Ishikawa (cell line): ENCODE results near the gene RPL9.
A peak's percentile ranks its signal among the peaks of the same experiment; 100 is the strongest.

Source experiments
- CEBPB ChIP-seq: IDR thresholded peaks from 2 replicates; pipeline ENCODE4 v1.6.1; 2012
- CREB1 ChIP-seq: IDR thresholded peaks from 2 replicates; pipeline ENCODE4 v1.6.1; 2012; ENCODE audit warnings: low read depth
- EGR1 ChIP-seq: IDR thresholded peaks from 2 replicates; pipeline ENCODE4 v1.6.1; 2012
- EP300 ChIP-seq: IDR thresholded peaks from 2 replicates; pipeline ENCODE4 v1.6.1; 2012; ENCODE audit warnings: borderline replicate concordance
- FOXM1 ChIP-seq: IDR thresholded peaks from 2 replicates; pipeline ENCODE4 v1.6.1; 2012; ENCODE audit warnings: low read depth, borderline replicate concordance
- NFIC ChIP-seq: IDR thresholded peaks from 2 replicates; pipeline ENCODE4 v1.6.1; 2012
- RAD21 ChIP-seq: IDR thresholded peaks from 2 replicates; pipeline ENCODE4 v1.6.1; 2012; ENCODE audit warnings: low read depth
- REST ChIP-seq: IDR thresholded peaks from 2 replicates; pipeline ENCODE4 v1.6.1; 2012; ENCODE audit warnings: low read depth, mild to moderate bottlenecking
- TAF1 ChIP-seq: IDR thresholded peaks from 2 replicates; pipeline ENCODE4 v1.6.1; 2012; ENCODE audit warnings: low read depth, mild to moderate bottlenecking
- TCF12 ChIP-seq: IDR thresholded peaks from 2 replicates; pipeline ENCODE4 v1.6.1; 2012; ENCODE audit warnings: low read depth
- TEAD4 ChIP-seq: IDR thresholded peaks from 2 replicates; pipeline ENCODE4 v1.6.1; 2012
- YY1 ChIP-seq: IDR thresholded peaks from 2 replicates; pipeline ENCODE4 v1.6.1; 2012; ENCODE audit warnings: low read depth
- ZBTB7A ChIP-seq: IDR thresholded peaks from 2 replicates; pipeline ENCODE4 v1.6.1; 2012; ENCODE audit warnings: low read depth
- TF ChIP-seq, protein P1 (sequence below): IDR thresholded peaks from 2 replicates; pipeline ENCODE4 v1.6.1; 2012
- TF ChIP-seq, protein P2 (sequence below): IDR thresholded peaks from 2 replicates; pipeline ENCODE4 v1.6.1; 2012

Gene RPL9

GRCh38 chr4:39458505-39459300, at the start of gene RPL9, which contains the start of gene LIAS:
Gene RPL9 (minus strand): TSS chr4:39458922. CDS start chr4:39458439, 483 bp downstream.
Gene LIAS (plus strand): TSS chr4:39459056. CDS start chr4:39459118, 62 bp downstream.
- no peak for TF ChIP-seq NFIC
- no peak for TF ChIP-seq TCF12
- no peak for TF ChIP-seq EP300
- TF ChIP-seq, protein P1, sequence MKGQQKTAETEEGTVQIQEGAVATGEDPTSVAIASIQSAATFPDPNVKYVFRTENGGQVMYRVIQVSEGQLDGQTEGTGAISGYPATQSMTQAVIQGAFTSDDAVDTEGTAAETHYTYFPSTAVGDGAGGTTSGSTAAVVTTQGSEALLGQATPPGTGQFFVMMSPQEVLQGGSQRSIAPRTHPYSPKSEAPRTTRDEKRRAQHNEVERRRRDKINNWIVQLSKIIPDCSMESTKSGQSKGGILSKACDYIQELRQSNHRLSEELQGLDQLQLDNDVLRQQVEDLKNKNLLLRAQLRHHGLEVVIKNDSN, result no peak; the same call in 1 of the 2 replicates
- no peak for TF ChIP-seq REST
- TF ChIP-seq RAD21, result no peak
- TF ChIP-seq CREB1, result peak; percentile 100
- TF ChIP-seq TEAD4, result 0 out of 2 replicates have a peak, but pooled peaks have one; percentile 25
- TF ChIP-seq FOXM1, result no peak
- TF ChIP-seq YY1, result peak; percentile 33
- TF ChIP-seq TAF1, result peak; percentile 97
- TF ChIP-seq, protein P2, sequence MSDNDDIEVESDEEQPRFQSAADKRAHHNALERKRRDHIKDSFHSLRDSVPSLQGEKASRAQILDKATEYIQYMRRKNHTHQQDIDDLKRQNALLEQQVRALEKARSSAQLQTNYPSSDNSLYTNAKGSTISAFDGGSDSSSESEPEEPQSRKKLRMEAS, result peak; percentile 97
- no peak for TF ChIP-seq EGR1
- TF ChIP-seq ZBTB7A, result no peak
- 0 out of 2 replicates have a peak, but pooled peaks have one; percentile 17 for TF ChIP-seq CEBPB

DNA sequence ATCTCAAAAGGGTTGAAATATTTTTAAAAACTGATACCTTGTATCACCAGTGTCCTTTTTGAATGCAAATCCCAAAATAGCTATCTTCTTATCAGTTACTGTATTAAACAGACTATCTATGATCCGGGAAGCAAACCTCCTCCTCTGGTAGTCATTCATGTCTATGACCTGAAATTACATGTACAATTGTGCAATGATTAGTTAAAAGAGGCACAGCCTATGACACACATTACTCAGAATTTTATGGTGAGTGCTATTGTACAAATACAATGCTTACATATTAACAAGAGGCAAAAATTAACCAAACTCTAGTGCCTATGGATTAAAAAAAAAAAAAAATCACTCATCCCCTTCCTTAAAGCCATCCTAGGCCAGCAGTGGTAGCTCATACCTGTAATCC, 46.9 kb upstream of the RPL9 start:
- no peak for TF ChIP-seq YY1
- no peak for TF ChIP-seq FOXM1
- no peak for TF ChIP-seq CREB1
- no peak for TF ChIP-seq TCF12
- TF ChIP-seq TAF1, result no peak
- no peak for TF ChIP-seq EP300
- TF ChIP-seq REST, result no peak
- TF ChIP-seq ZBTB7A, result no peak

DNA sequence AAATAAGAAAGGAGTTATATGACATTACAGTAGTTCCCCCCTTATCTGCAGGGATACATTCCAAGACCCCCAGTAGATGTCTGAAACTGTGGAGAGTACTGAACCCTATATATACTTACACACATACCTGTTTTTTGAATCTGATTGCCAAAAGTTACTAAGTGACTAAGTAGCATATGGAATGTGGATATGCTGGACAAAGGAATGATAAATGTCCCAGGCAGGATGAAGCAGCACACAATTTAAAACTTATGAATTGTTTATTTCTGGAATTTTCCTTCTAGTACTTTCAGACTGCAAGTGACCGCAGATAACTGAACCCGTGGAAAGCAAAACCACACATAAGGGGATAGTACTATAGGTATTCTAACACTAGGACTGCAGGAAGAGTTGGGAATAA, 45.8 kb upstream of the RPL9 start:
- TF ChIP-seq EP300 (no peak), EGR1 (no peak), TAF1 (no peak), ZBTB7A (no peak), TCF12 (no peak), TEAD4 (no peak), RAD21 (no peak), CEBPB (no peak), CREB1 (no peak), FOXM1 (no peak), YY1 (no peak), REST (no peak), NFIC (no peak)
- TF ChIP-seq, protein P2, result no peak
- TF ChIP-seq, protein P1, result no peak

- TF ChIP-seq RAD21 (no peak), TEAD4 (no peak), FOXM1 (no peak), CREB1 (no peak), TCF12 (no peak), YY1 (no peak), EP300 (no peak), NFIC (no peak), CEBPB (no peak), TAF1 (no peak)
- TF ChIP-seq, protein P2, result no peak
- TF ChIP-seq, protein P1, result no peak
Observed at GRCh38 chr4:39502019-39502663, 43.4 kb upstream of the RPL9 start.
